GM19463 (cell line): ENCODE data around the gene IPO7.
A peak's percentile ranks its signal among the peaks of the same experiment; 100 is the strongest.
"Not testable (repeated sequence)": the region's sequence is repeated elsewhere in the genome, so short reads cannot be mapped to it uniquely, and the experiment has no call there.

Source experiments
- ATAC-seq: cut with Tn5 transposase; IDR thresholded peaks from one replicate; pipeline ENCODE4 v1.9.1; 2021; ENCODE audit warnings: mild to moderate bottlenecking, moderate library complexity; ENCODE audit not compliant: unreplicated experiment

The IPO7 gene

GRCh38 chr11:9397746-9398680 is 13.6 kb downstream of the IPO7 start:
- ATAC-seq: no peak

GRCh38 chr11:9399466-9399865 is 15.0 kb downstream of the IPO7 start:
- ATAC-seq: no peak

- not testable (repeated sequence) for ATAC-seq
Measured at GRCh38 chr11:9401884-9402283, 17.4 kb downstream of the IPO7 start.

- ATAC-seq: no peak
Measured at GRCh38 chr11:9428706-9429105, 44.3 kb downstream of the IPO7 start.

- no peak for ATAC-seq
Measured at GRCh38 chr11:9438611-9439010, 54.2 kb downstream of the IPO7 start.

- ATAC-seq: no peak
Measured at GRCh38 chr11:9446230-9446629, 61.8 kb downstream of the IPO7 start.

GRCh38 chr11:9448576-9449352 is 64.3 kb downstream of the IPO7 start:
- no peak for ATAC-seq

- ATAC-seq: not testable (repeated sequence)
Measured at GRCh38 chr11:9452023-9452422, 67.6 kb downstream of the IPO7 start.

GRCh38 chr11:9455722-9456121 is 71.3 kb downstream of the IPO7 start:
- ATAC-seq: no peak

- no peak for ATAC-seq
Measured at GRCh38 chr11:9459667-9460321, 75.3 kb downstream of the IPO7 start.

GRCh38 chr11:9460322-9461062 is 76.0 kb downstream of the IPO7 start, which contains the start of gene ZNF143:
ZNF143 (plus strand) TSS chr11:9461012; CDS start chr11:9471309, 10,297 bp downstream.
- ATAC-seq: peak; percentile 85

GRCh38 chr11:9461063-9461759 is 76.8 kb downstream of the IPO7 start:
- ATAC-seq: peak; percentile 49

- no peak for ATAC-seq
Measured at GRCh38 chr11:9461760-9462134, 77.3 kb downstream of the IPO7 start.

- ATAC-seq: no peak
Measured at GRCh38 chr11:9462172-9462799, 77.8 kb downstream of the IPO7 start.

GRCh38 chr11:9462806-9463537 is 78.5 kb downstream of the IPO7 start:
- no peak for ATAC-seq

- no peak for ATAC-seq
Measured at GRCh38 chr11:9470765-9471164, 86.3 kb downstream of the IPO7 start.

GRCh38 chr11:9473408-9473807 is 89.0 kb downstream of the IPO7 start:
- no peak for ATAC-seq

GRCh38 chr11:9479899-9480298 is 95.4 kb downstream of the IPO7 start:
- no peak for ATAC-seq
